Suprapubic skin (tissue), 3 donors: Measurements from ENCODE around the gene ABCC1.
"Not testable (repeated sequence)": the region's sequence is repeated elsewhere in the genome, so short reads cannot be mapped to it uniquely, and the experiment has no call there.

ENCODE experiments used
- CTCF ChIP-seq, 2 donors: fragments of 200-600 bp in 1 of 2; fragments of 450-650 bp in 1 of 2; sonication (generic) in 1 of 2; IDR thresholded peaks; one replicate each; pipeline ENCODE4 v1.5.1; 2016 to 2019; ENCODE audit warnings: antibody characterized with exemption in 2 of 2, mild to moderate bottlenecking in 1 of 2, moderate library complexity in 1 of 2
- POLR2A ChIP-seq, 2 donors: fragments of 450-650 bp; IDR thresholded peaks; one replicate each; pipeline ENCODE4 v1.6.1; 2017; ENCODE audit warnings: antibody characterized with exemption in 2 of 2, mild to moderate bottlenecking in 2 of 2, moderate library complexity in 2 of 2

GRCh38 chr16:15936809-15937208, 12.6 kb upstream of the ABCC1 start:
- TF ChIP-seq CTCF, POLR2A (IDR thresholded peaks at IDR 0.05): not testable (repeated sequence)
